Activated CD4-positive, alpha-beta T cell treated with anti-CD3 and anti-CD28 coated beads for 4 hours (primary cell): Measurements from ENCODE around the gene NXF3.
"Not testable (repeated sequence)": the region's sequence is repeated elsewhere in the genome, so short reads cannot be mapped to it uniquely, and the experiment has no call there.

ENCODE experiments used
- DNase-seq, 2 donors: peaks; one replicate each; pipeline ENCODE4 v3.0.0-alpha.2; 2020

The NXF3 gene, protein sequence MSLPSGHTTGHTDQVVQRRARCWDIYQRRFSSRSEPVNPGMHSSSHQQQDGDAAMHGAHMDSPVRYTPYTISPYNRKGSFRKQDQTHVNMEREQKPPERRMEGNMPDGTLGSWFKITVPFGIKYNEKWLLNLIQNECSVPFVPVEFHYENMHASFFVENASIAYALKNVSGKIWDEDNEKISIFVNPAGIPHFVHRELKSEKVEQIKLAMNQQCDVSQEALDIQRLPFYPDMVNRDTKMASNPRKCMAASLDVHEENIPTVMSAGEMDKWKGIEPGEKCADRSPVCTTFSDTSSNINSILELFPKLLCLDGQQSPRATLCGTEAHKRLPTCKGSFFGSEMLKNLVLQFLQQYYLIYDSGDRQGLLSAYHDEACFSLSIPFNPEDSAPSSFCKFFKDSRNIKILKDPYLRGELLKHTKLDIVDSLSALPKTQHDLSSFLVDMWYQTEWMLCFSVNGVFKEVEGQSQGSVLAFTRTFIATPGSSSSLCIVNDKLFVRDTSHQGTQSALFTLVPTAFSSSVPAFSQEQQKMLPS

DNA sequence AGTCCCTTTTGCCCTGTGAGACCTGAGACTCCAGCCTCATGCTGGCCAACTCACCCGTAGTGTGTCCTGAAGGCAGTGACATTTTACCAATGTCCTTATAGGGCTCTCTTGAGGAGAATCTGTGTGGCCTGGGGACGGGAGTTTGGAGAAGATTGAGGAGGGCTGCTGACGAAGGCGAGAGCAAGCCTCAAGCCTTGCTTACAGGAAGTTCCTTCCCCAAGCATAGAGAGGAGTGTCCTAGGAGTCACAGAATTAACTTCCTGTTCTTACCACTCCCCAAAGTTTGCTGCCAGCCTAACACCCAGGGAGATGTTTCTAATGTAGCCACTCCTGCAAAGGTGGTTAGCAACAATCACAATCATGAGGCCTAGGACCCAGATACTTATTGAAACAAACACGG lies at the start of gene NXF3:
Gene NXF3, minus strand, starts transcription at position 202 of the 400 bp plus-strand sequence. Its CDS starts 120 bp downstream, at position 82.
- no peak for DNase-seq

DNA sequence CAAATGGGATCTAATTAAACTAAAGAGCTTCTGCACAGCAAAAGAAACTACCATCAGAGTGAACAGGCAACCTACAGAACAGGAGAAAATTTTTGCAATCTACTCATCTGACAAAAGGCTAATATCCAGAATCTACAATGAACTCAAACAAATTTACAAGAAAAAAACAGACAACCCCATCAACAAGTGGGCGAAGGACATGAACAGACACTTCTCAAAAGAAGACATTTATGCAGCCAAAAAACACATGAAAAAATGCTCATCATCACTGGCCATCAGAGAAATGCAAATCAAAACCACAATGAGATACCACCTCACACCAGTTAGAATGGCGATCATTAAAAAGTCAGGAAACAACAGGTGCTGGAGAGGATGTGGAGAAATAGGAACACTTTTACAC lies 43.6 kb upstream of the NXF3 start:
- not testable (repeated sequence) for DNase-seq

DNA sequence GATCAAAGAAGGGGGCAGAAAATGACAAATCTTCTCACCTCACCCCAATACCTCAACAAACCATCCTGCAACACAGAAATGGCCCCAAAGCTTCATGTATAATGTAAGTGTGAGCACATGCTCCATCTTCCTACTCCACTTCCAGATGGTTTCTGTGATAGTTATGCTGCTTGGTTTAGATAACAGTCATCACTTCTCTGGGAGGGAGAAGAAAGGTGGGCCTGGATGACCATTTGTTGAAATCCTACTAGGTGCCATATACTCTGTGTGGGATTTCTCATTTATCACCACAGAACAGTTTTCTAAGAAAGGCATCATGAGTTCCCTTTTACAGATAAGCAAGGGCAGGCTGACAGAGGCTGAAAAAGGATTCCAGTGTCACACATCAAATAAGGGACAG lies 31.3 kb upstream of the NXF3 start:
- no peak for DNase-seq

DNA sequence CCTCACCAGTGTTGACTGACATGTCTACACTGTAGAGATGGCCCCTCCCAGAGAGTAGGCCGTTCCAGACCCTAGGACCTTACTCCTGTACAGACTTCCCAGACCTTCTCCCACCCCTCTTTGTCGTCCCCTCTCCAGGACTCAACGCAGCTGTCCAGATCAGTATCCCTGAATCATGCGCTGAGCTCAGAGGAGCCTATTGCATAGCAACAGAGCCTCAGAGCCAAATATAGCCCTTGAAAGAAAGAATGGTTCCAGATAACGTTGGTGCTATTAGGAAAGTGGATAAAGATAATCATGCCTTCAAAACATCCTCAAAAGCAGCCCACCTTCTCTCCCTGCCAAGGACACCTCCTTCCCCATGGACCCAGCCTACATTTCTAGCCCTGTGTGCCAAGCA lies 27.8 kb upstream of the NXF3 start:
- no peak for DNase-seq

DNA sequence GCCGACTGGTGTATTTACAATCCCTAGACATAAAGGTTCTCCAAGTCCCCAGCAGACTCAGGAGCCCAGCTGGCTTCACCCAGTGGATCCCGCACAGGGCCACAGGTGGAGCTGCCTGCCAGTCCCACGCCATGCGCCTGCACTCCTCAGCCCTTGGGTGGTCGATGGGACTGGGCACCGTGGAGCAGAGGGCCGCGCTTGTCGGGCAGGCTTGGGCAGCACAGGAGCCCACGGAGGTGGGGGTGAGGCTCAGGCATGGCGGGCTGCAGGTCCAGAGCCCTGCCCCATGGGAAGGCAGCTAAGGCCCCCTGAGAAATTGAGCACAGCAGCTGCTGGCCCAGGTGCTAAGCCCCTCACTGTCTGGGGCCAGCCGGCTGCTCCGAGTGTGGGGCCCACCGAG lies 24.0 kb upstream of the NXF3 start:
- DNase-seq, result not testable (repeated sequence)

DNA sequence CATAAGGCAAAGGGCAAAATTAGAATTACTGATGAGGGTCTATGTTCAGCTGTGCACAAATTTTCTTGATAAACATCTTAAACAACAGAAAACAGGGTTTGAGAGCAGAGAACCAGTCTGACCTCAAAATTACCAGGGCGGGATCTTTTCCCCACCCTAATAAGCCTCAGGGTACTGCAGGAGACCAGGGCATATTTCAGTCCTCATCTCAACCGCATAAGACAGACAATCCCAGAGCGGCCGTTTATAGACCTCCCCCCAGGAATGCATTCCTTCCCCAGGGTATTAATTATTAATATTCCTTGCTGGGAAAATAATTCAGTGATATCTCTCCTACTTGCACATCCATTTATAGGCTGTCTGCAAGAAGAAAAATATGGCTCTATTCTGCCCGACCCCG lies 16.6 kb upstream of the NXF3 start:
- DNase-seq, result not testable (repeated sequence)

DNA sequence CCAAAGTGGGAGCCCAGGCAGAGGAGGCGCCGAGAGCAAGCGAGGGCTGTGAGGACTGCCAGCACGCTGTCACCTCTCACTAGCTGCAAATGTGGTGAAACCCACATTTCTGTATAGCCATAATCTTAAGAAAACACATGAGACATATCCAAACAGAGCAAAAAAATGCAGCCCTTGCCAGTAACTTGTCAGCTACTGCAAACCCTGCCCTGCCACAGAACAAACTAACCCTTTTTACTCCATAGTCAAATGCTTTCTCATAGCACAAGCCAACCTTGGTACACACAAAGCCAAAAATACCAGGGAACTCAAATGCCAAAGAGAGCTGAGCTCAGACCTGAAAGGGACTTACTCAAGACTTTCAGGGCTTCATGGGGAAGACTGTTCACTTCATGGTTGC lies 14.9 kb upstream of the NXF3 start:
- DNase-seq, result no peak

DNA sequence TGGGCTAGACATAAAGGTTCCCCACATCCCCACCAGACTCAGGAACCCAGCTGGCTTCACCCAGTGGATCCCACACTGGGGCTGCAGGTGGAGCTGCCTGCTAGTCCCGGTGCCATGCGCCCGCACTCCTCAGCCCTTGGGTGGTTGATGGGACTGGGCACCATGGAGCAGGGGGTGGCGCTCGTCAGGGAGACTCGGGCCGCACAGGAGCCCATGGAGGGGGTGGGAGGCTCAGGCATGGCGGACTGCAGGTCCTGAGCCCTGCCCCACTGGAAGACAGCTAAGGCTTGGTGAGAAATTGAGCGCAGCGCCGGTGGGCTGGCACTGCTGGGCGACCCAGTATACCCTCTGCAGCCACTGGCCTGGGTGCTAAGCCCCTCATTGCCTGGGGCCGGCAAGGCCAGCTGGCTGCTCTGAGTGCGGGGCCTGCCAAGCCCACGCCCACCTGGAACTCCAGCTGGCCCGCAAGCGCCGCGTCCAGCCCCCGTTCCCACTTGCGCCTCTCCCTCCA lies 14.3 kb upstream of the NXF3 start:
- not testable (repeated sequence) for DNase-seq

DNA sequence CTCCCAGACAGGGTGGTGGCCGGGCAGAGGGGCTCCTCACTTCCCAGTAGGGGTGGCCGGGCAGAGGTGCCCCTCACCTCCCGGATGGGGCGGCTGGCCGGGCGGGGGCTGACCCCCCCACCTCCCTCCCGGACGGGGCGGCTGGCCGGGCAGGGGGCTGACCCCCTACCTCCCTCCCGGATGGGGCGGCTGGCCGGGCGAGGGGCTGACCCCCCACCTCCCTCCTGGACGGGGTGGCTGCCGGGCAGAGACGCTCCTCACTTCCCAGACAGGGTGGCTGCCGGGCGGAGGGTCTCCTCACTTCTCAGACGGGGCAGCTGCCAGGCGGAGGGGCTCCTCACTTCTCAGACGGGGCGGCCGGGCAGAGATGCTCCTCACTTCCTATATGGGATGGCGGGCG lies 11.4 kb upstream of the NXF3 start:
- DNase-seq, result not testable (repeated sequence)

DNA sequence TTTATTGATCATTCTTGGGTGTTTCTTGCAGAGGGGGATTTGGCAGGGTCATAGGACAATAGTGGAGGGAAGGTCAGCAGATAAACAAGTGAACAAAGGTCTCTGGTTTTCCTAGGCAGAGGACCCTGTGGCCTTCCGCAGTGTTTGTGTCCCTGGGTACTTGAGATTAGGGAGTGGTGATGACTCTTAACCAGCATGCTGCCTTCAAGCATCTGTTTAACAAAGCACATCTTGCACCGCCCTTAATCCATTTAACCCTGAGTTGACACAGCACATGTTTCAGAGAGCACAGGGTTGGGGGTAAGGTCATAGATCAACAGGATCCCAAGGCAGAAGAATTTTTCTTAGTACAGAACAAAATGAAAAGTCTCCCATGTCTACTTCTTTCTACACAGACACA lies 10.9 kb upstream of the NXF3 start:
- DNase-seq, result not testable (repeated sequence)

DNA sequence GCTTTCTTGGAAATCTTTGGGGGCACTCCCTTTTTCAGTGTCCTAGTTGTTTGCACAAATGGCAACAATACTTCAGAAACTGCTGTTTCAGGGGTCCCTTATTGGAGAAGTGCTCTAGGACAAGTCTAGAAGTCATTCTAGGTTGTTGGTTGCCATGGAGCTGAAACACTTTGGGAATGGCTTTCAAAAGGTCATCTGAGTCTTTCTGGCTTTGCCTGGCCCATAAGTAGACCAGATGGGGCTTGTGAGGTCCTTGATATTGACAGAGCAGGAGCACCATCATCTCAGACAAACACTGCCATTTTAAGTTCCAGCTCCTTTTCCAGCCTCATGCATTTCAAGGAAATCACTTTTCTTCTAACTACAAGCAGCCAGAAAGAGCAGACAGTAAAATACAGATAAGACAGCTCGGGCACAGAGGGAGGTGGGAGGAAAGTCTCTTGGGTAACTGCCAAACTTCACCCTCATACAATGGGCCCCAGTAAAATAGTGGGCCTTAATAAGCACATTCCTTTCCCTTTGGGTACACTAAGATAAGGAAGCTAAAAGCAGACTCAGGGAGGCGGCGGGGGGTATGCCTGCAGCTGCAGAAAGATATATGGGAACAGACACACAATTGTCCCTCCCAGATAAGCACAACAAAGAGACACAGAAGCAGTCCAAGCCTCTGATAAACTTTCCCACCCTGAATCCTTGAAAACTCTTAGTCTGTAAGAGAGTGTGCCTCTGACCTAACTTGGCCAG lies 8.5 kb upstream of the NXF3 start:
- DNase-seq, result no peak

DNA sequence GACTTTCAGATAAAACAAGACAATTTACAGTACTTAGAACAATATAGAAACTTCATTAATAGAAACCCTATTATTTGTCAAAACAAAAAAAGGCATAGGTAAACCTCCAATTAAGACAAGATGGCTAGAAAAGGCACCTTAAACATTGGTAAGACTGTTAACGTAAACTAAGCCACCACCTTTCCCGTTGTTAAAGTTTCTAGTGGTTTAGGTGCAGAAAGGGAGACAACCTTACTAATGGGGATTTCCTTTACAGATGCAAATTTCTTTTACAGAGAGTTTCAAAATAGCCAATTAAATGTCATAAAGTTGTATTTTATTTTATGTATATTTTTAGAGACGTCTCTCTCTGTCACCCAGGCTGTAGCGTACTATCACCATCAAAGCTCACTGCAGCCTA lies 7.5 kb upstream of the NXF3 start:
- no peak for DNase-seq

DNA sequence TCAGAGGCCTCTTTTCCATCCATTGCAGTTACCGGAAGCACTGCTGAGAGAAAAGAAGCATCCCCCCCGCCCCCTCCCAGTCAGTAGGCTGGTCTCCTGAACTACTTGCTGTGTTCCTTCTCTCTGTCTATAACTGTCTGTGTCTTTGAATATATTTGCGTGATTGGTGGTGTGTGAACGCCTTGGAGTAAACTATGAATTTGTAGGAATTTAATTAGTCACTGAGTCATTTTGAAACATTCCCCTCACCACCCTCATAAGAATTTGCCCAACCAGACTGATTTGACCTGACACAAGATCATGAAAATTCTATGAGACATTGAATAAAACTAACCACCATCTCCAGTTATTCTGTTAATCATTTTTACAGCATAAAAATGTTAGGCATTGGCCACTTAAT lies 6.7 kb upstream of the NXF3 start:
- DNase-seq, result no peak

DNA sequence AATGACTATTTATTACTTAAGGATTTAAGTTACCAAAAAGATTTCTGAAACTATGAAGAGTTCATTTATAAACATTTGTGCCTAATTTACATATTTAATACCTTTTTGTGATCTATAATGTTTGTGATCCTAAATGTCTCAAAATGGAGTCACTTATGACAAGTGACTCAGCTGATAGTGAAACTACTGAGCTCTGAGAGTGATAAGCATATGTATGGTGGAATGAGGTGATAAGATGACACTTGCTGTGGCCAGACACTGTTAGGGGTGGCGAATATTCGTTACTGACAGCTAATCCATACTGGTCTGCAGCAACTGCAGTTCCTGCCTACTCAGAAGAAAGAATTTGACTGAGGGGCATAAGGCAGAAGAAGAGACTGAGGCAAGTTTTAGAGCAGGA lies 5.5 kb upstream of the NXF3 start:
- DNase-seq, result no peak

DNA sequence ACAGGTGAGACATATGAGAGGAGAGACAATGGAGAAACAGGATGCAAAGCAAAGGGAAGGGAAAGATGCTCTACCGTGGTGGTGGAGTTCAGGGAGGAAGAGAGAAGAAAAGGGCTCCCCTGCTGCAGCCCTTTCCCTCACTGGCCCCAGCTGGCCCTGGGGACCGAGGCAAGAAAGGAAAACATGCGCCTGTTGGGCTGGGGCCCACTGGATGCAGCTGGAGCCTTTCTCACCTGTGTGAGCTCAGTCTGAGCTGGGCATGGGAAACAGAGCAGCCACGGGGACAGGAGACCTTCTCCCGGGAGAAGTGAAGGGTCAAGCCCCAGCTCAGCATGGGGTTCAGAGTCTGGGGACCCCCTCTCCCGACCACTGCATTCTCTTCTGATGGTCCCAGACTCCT lies 11.9 kb downstream of the NXF3 start:
- DNase-seq, result no peak

DNA sequence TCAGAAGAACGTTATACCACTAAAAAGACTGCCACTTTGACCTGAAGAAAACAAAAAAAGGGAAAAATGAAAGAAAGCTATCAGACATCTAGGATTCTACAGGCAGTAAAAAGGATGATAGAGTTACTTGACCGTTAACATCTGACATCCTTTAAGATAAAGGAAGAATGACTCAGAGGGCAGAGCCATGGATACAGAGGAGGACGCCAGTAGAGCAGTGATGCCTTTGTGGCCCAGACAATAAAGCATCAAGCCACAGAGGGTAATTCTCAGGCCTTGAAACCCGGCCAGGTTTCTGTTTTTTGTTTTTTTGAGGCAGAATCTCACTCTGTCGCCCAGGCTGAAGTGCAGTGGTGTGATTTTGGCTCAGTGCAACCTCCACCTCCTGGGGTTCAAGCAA lies 19.5 kb downstream of the NXF3 start:
- DNase-seq, result no peak

DNA sequence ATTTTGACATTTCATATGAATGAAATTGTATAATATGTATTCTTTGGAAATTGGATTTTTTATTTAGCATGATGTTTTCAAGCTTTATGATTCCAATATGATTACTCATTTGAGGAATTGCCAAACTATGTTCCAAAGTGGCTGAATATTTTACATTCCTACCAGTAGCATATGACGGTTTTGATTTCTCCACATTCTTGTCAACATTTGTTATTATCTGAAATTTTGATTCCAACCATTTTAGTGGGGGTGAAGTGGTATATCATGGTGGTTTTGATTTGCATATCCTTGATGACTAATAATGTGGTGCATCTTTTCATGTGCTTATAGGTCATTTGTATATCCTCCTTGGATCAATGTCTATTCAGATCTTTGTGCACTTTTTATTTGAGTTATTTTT lies 26.3 kb downstream of the NXF3 start:
- no peak for DNase-seq

DNA sequence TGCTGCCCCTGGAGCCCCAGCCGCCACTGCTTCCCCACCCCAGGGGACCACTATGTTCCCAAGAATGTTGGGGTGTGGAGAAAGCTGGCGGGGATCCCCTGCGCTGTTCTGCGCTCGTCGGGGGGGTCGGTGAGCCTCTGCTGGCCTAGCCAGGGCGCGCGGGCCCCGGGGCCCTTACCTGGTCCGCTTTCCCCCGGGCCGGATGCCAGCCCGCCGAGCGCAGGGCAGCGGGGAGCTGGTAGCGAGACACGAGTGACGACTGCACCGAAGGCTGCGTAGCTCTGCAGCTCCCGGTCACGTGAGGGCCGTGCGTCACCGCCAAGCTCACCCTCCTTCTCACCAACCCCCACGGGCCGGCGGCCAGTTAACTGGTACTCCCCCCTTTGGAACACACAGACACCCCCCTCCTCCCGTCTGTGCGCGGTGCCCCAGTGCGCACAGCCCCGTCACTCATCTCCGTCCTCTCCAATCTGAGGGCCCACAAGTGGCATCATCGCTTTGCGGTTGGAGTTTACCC lies 29.0 kb downstream of the NXF3 start, which contains the start of gene BEX1:
Gene BEX1, minus strand, starts transcription at position 254 of the 517 bp plus-strand sequence. CDS start 897 bp downstream, outside the sequence.
- DNase-seq, result no peak

DNA sequence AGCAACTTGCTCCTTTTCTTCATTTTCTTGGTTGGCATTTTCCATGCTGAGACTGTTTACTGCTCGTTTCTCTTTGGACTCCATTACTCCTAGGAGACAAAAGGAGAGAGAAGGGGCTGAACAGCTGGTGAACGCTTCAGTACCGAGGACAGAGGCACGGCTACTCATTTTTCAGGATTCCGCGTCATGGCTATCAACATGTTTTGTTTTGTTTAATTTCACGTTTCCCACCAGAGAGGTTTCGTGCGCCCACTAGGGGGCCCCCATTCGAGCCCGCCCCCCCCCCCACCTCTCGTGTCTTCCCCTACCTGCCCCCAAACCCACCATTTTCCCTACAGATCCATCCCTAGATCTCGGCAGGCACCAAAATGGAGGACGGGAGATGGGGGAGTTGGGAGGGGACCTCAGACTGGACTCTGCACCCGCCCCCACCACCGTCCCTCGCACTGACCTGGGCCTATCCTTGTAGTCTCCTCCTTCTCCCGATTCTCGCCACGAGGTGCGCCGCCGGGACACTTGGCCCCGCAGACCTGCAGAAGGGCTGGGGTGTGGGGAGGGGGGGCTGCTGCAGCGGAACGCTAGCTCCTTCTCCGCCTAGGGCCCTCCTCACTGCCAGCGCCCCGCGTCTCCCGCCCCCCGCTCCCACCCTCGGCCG lies 29.6 kb downstream of the NXF3 start:
- DNase-seq, result no peak

DNA sequence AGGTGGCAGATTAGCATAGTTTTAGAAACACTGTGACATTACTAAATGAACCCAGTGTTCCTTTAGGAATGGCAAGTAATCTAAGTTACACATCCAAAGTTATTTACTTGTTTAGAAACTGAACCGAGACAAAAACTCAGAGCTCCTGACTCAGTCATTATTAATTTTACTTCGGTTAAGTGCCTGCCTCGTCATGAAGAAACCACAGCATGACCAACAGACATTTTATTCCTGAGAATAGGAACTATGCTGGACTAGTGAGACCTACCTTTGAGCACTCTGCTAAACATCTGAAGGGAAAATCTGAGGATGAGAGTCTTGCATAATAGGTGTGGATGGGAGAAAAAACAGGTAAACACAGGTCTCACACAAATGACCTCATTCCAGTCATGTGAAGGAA lies 31.5 kb downstream of the NXF3 start:
- DNase-seq, result no peak

DNA sequence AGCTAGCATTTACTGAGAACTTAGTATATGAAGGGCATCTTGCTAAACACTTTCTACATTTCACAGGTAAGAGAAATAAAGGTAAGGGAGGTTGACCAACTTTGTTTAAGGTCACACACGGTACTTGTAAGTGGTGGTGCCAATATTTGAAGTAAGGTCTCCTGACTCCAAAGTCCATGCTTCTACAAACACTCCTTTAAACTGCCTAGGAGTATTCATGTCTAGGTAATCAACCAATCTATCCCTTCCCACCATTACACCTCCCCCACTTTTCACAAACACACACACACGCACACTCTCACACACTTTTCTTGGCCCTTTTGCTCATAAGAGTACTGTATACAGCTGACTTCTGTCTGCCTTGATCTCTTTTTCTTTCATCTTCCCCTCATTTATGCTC lies 36.0 kb downstream of the NXF3 start:
- no peak for DNase-seq

DNA sequence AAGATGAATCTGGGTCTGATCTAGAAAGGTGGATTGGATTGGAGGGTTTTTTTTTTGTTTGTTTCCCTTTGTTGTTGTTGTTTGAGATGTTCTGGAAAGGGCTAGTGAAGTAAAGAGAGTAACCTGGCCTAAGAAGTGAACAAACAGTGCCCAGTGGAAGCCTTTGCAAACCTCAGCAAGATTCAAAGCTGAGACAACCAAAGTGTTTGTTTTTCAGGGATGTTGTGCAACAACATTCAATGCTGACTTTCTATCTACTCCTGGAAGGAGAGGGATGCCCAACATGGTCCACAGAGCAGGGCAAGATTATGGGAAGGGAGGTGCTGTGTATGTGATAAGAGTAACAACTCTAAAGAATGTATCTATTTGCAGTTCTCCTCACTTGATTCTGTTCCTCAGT lies 40.3 kb downstream of the NXF3 start:
- DNase-seq, result no peak

DNA sequence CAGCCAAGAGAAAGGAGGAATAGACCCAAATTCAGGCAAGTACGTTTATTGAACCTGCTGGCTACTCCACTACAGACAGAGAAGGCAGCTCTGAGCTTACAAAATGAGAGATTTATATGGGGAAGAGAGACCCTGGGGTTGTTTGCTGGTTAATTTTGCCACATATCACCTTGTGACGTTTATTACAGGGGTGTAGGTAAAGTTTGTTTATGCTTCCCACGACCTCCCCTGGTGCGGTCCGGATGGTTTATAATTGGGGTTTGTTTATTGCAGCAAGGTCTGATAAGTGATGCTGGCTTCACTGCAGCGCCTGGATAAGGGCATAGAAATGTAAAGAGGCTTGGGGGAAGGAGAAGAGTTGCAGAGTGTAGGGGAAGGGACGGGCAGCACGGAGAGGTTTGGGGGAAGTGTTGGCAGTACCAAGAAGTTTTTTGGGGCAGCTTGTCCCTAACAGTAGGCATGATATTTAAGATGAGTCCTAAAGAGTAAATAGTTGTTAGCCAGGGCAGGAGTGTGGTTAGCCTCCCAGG lies 41.6 kb downstream of the NXF3 start:
- no peak for DNase-seq
